Hepatocyte (in vitro differentiated cells): ENCODE data around the gene SLAMF1. TPM values are rescaled to one million over a fixed set of nuclear protein-coding genes. Genes with fewer than 3 reads are reported as not detected.

Source experiments
- DNase-seq: peaks from one replicate; pipeline ENCODE4 v3.0.0-alpha.2; 2016; ENCODE audit warnings: low spot score
- H2AFZ ChIP-seq: fragments of 200-600 bp; sonication (generic); 2 replicates; pipeline ENCODE4 v1.6.0; 2016; ENCODE audit warnings: antibody characterized with exemption, mild to moderate bottlenecking
- H3K27ac ChIP-seq: fragments of 200-600 bp; sonication (generic); 2 replicates; pipeline ENCODE4 v1.5.1; 2016; ENCODE audit warnings: mild to moderate bottlenecking
- H3K27me3 ChIP-seq: fragments of 200-600 bp; sonication (generic); 2 replicates; pipeline ENCODE4 v1.6.1; 2016
- H3K36me3 ChIP-seq: fragments of 200-600 bp; sonication (generic); replicated peaks from 2 replicates; pipeline ENCODE4 v1.5.1; 2016; ENCODE audit warnings: low read depth; ENCODE audit not compliant: insufficient read depth
- H3K4me1 ChIP-seq: fragments of 200-600 bp; sonication (generic); 2 replicates; pipeline ENCODE4 v1.5.1; 2016; ENCODE audit warnings: mild to moderate bottlenecking, moderate library complexity; ENCODE audit not compliant: insufficient read depth
- H3K4me2 ChIP-seq: fragments of 200-600 bp; sonication (generic); 2 replicates; pipeline ENCODE4 v1.6.0; 2016
- H3K4me3 ChIP-seq: fragments of 200-600 bp; sonication (generic); 2 replicates; pipeline ENCODE4 v1.5.1; 2016; ENCODE audit warnings: mild to moderate bottlenecking
- H3K79me2 ChIP-seq: fragments of 200-600 bp; sonication (generic); 2 replicates; pipeline ENCODE4 v1.6.0; 2017; ENCODE audit warnings: mild to moderate bottlenecking
- H3K9me2 ChIP-seq: fragments of 200-600 bp; sonication (generic); replicated peaks from 2 replicates; pipeline ENCODE4 v1.6.0; 2017; ENCODE audit warnings: mild to moderate bottlenecking; ENCODE audit not compliant: insufficient read depth
- H3K9me3 ChIP-seq: fragments of 200-600 bp; sonication (generic); 2 replicates; pipeline ENCODE4 v1.5.1; 2016; ENCODE audit warnings: low read depth, mild to moderate bottlenecking
- H4K20me1 ChIP-seq: fragments of 200-600 bp; sonication (generic); 2 replicates; pipeline ENCODE4 v1.6.0; 2016; ENCODE audit warnings: mild to moderate bottlenecking; ENCODE audit not compliant: insufficient read depth, poor library complexity, severe bottlenecking
- EZH2 ChIP-seq: fragments of 200-600 bp; sonication (generic); IDR thresholded peaks from 2 replicates; pipeline ENCODE4 v1.6.1; 2016; ENCODE audit warnings: antibody characterized with exemption, mild to moderate bottlenecking, borderline replicate concordance
- EZH2phosphoT487 ChIP-seq: fragments of 200-600 bp; sonication (generic); IDR thresholded peaks from one replicate; pipeline ENCODE4 v1.6.1; 2018; ENCODE audit warnings: antibody characterized with exemption, mild to moderate bottlenecking, low read depth, moderate library complexity; ENCODE audit not compliant: unreplicated experiment, severe bottlenecking
- WGBS: methylation state at CpG from one replicate; pipeline ENCODE4 v1.1.6; 2016; ENCODE audit warnings: low lambda C conversion rate; ENCODE audit errors: missing lambda C conversion rate; 5-methylcytosine and 5-hydroxymethylcytosine counted together
- polyA plus RNA-seq: library from polyadenylated mRNA; unstranded; fragments of >200 nt; fragmentation: Nextera tagmentation; extraction: Ambion mirVana; gene quantifications from 2 replicates; pipeline ENCODE4 v1.2.1, GENCODE V29; 2016
- total RNA-seq: library from RNA; depleted of rRNA; stranded (reverse); fragments of >200 nt; gene quantifications from 2 replicates; pipeline ENCODE4 v1.2.3, GENCODE V29; 2014
- TF ChIP-seq, protein P1 (sequence below): fragments of 200-600 bp; sonication (generic); IDR thresholded peaks from 2 replicates; pipeline ENCODE4 v1.5.1; 2016; ENCODE audit warnings: antibody characterized with exemption, mild to moderate bottlenecking; ENCODE audit not compliant: poor library complexity

Gene SLAMF1
- total and polyA plus RNA-seq, 2 experiments from 2014 or later = 1.2 to 2.1 TPM

DNA sequence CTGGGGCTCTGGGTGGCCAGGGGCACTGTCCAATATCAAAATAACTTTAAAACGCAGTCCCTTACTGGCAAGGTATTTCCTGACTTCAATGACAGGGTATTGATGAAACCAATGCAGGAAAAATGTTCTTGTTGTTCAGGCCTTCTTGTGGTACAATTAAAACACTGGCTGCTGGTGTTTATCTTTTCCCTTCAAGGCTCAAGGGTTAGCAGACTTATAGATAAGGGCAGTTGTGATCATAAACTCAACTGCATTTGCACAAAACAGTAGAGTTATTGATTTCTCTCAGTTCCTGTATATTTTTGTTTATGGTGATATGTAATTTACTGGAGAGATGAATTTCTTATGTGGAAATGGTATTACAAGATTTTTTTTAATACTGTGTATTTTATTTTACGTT is 64.9 kb downstream of the SLAMF1 start:
- peak overlapping the region; percentile 62 for H3K27ac ChIP-seq
- H3K9me2 ChIP-seq = no peaks in the 10 kb centered on the region
- H2AFZ ChIP-seq = no peak overlapping the region
- no peaks in the 10 kb centered on the region for H4K20me1 ChIP-seq
- whole genome bisulfite sequencing = 58% methylated on average over 2 of the region's 2 CpGs
- H3K4me1 ChIP-seq = peaks cover 3% of the 10 kb centered on the region
- H3K36me3 ChIP-seq = no peaks in the 10 kb centered on the region
- no peak overlapping the region for H3K4me3 ChIP-seq
- no peaks in the 10 kb centered on the region for H3K27me3 ChIP-seq
- H3K9me3 ChIP-seq = no peaks in the 10 kb centered on the region
- peak overlapping the region; percentile 12 for H3K4me2 ChIP-seq
- TF ChIP-seq, protein P1, sequence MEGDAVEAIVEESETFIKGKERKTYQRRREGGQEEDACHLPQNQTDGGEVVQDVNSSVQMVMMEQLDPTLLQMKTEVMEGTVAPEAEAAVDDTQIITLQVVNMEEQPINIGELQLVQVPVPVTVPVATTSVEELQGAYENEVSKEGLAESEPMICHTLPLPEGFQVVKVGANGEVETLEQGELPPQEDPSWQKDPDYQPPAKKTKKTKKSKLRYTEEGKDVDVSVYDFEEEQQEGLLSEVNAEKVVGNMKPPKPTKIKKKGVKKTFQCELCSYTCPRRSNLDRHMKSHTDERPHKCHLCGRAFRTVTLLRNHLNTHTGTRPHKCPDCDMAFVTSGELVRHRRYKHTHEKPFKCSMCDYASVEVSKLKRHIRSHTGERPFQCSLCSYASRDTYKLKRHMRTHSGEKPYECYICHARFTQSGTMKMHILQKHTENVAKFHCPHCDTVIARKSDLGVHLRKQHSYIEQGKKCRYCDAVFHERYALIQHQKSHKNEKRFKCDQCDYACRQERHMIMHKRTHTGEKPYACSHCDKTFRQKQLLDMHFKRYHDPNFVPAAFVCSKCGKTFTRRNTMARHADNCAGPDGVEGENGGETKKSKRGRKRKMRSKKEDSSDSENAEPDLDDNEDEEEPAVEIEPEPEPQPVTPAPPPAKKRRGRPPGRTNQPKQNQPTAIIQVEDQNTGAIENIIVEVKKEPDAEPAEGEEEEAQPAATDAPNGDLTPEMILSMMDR = no peak
- TF ChIP-seq EZH2 = no peak
- TF ChIP-seq EZH2phosphoT487 = no peak
- DNase-seq = no peak
- H3K79me2 ChIP-seq = no peaks in the 10 kb centered on the region

DNA sequence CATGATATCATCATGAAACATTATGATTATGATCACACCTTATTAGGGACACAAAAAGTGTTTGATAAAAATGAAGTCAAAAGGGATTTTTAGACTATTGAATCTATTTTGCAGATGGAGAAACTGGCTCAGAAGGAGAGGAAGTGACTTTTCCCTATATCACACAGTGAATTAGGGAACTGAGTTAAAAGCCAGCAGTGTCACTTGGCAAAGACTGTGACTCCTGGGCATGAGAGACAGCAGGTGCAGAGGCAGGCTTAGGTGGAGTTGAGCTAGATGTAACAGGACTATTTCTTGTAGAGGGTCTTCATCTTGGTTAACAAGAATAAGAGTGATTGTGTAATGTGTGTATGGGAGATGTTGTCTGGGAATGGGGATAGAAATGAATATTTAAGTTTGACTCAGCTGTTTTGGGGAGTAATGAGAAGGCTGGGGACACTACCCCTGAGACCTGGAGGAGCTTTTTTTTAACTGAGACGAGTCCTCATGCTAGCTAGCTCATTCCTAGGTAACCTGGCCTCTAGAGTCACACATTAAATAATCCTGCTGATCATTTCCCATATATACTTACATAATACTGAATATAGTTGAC is 66.5 kb downstream of the SLAMF1 start:
- H4K20me1 ChIP-seq = no peaks in the 10 kb centered on the region
- H3K4me1 ChIP-seq = peaks cover 3% of the 10 kb centered on the region
- no peak overlapping the region for H3K27ac ChIP-seq
- WGBS = 83% methylated on average over 1 of the region's 1 CpG
- TF ChIP-seq EZH2phosphoT487 (no peak), EZH2 (no peak)
- TF ChIP-seq, protein P1 = no peak
- no peaks in the 10 kb centered on the region for H3K9me3 ChIP-seq
- H3K79me2 ChIP-seq = no peaks in the 10 kb centered on the region
- DNase-seq = no peak
- H3K36me3 ChIP-seq = no peaks in the 10 kb centered on the region
- no peak overlapping the region for H2AFZ ChIP-seq
- no peaks in the 10 kb centered on the region for H3K9me2 ChIP-seq
- no peak overlapping the region for H3K4me2 ChIP-seq
- no peak overlapping the region for H3K4me3 ChIP-seq
- H3K27me3 ChIP-seq = no peaks in the 10 kb centered on the region

DNA sequence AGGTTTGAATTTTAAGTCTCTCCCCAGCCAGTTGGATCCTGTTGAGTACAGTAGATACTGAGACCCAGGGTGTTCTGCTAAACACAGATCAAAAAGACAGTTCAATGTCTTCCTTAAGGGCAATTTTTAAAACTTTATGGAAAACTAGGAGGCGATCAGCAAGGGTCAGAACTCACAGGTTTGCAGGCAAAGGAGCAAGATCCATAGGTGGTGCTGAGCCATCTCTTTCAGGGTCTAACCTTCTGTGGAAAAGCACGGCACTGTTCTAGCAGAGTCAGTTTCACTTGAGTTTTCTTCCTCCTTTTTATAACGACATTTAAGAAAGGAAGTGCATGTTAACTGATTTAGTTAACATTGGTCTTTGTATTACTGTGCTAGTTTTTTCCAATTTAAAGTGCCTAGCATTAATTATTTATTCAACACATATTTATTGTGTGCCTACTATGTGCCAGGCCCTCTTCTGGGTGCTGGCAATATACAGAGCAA is 67.6 kb downstream of the SLAMF1 start, which contains the start of gene CD84:
Gene CD84 (minus strand): TSS at position 281 of the 486 bp plus-strand sequence. CDS start 59 bp downstream, at position 222.
- Histone ChIP-seq H3K4me1 (peaks cover 3% of the 10 kb centered on the region), H3K36me3 (no peaks in the 10 kb centered on the region), H4K20me1 (no peaks in the 10 kb centered on the region), H3K4me2 (no peak within 1 kb of the TSS), H3K27ac (no peak within 1 kb of the TSS), H3K9me3 (no peaks in the 10 kb centered on the region), H3K4me3 (no peak within 1 kb of the TSS), H3K27me3 (no peaks in the 10 kb centered on the region), H3K79me2 (no peaks in the 10 kb centered on the region), H2AFZ (no peak within 1 kb of the TSS), H3K9me2 (no peaks in the 10 kb centered on the region)
- no peak for DNase-seq
- TF ChIP-seq EZH2phosphoT487 (no peak), EZH2 (no peak)
- TF ChIP-seq, protein P1 = no peak
- 79% methylated on average over 3 of the region's 3 CpGs for WGBS
